H9 (cell line): ENCODE results near the gene USP40. TPM values are rescaled to one million over a fixed set of nuclear protein-coding genes. Genes with fewer than 3 reads are reported as not detected.

Experiments used
- DNase-seq: peaks from one replicate; pipeline ENCODE4 v3.0.0-alpha.2; 2017
- H2AFZ ChIP-seq: one replicate; pipeline ENCODE4 v1.6.1; 2013; ENCODE audit warnings: mild to moderate bottlenecking, low read length, control low read depth, moderate library complexity
- H2AK5ac ChIP-seq: 2 replicates; pipeline ENCODE4 v1.6.1; 2013; ENCODE audit warnings: low read length, control low read depth, mixed read lengths; ENCODE audit not compliant: insufficient read length
- H2BK120ac ChIP-seq: one replicate; pipeline ENCODE4 v1.6.1; 2013; ENCODE audit warnings: low read depth, mild to moderate bottlenecking, low read length, control low read depth, inconsistent platforms; ENCODE audit not compliant: poor library complexity, severe bottlenecking
- H2BK12ac ChIP-seq: 2 replicates; pipeline ENCODE4 v1.6.1; 2013; ENCODE audit warnings: low read length, control low read depth, mixed read lengths, low read depth; ENCODE audit not compliant: insufficient read length
- H2BK15ac ChIP-seq: 2 replicates; pipeline ENCODE4 v1.6.1; 2013; ENCODE audit warnings: low read depth, low read length, control low read depth
- H2BK20ac ChIP-seq: one replicate; pipeline ENCODE4 v1.6.1; 2013; ENCODE audit warnings: low read depth, mild to moderate bottlenecking, low read length, control low read depth, inconsistent platforms; ENCODE audit not compliant: poor library complexity, severe bottlenecking
- H2BK5ac ChIP-seq: 2 replicates; pipeline ENCODE4 v1.6.1; 2013; ENCODE audit warnings: low read length, control low read depth, mixed read lengths; ENCODE audit not compliant: insufficient read length
- H3K14ac ChIP-seq: 2 replicates; pipeline ENCODE4 v1.6.1; 2013; ENCODE audit warnings: low read length, control low read depth; ENCODE audit not compliant: insufficient read depth
- H3K18ac ChIP-seq: 2 replicates; pipeline ENCODE4 v1.6.1; 2013; ENCODE audit warnings: low read depth, mild to moderate bottlenecking, mixed read lengths, low read length, control low read depth; ENCODE audit not compliant: insufficient read length
- H3K23ac ChIP-seq: 2 replicates; pipeline ENCODE4 v1.6.1; 2013; ENCODE audit warnings: low read length, control low read depth, mixed read lengths, low read depth; ENCODE audit not compliant: insufficient read length
- H3K23me2 ChIP-seq: 2 replicates; pipeline ENCODE4 v1.6.1; 2013; ENCODE audit warnings: low read depth, mild to moderate bottlenecking, mixed read lengths, low read length, control low read depth; ENCODE audit not compliant: insufficient read length, poor library complexity, severe bottlenecking
- H3K27ac ChIP-seq: 2 replicates; pipeline ENCODE4 v1.5.1; 2013; ENCODE audit warnings: low read length, control low read depth, mixed read lengths, low read depth; ENCODE audit not compliant: insufficient read length
- H3K27me3 ChIP-seq: 2 replicates; pipeline ENCODE4 v1.6.1; 2013; ENCODE audit warnings: low read length, control low read depth, inconsistent platforms; ENCODE audit not compliant: insufficient read depth
- H3K4ac ChIP-seq: 2 replicates; pipeline ENCODE4 v1.6.1; 2013; ENCODE audit warnings: low read depth, mild to moderate bottlenecking, control low read depth, inconsistent platforms, low read length, moderate library complexity
- H3K4me1 ChIP-seq: 2 replicates; pipeline ENCODE4 v1.6.1; 2013; ENCODE audit warnings: low read length, control low read depth, inconsistent platforms; ENCODE audit not compliant: insufficient read depth
- H3K4me2 ChIP-seq: 2 replicates; pipeline ENCODE4 v1.6.1; 2013; ENCODE audit warnings: low read length, control low read depth, mixed read lengths; ENCODE audit not compliant: insufficient read length, insufficient read depth
- H3K56ac ChIP-seq: 2 replicates; pipeline ENCODE4 v1.6.1; 2013; ENCODE audit warnings: low read depth, mild to moderate bottlenecking, mixed read lengths, low read length, control low read depth; ENCODE audit not compliant: insufficient read length
- H3K79me1 ChIP-seq: 2 replicates; pipeline ENCODE4 v1.6.1; 2013; ENCODE audit warnings: low read depth, mild to moderate bottlenecking, moderate library complexity, low read length, control low read depth, inconsistent platforms; ENCODE audit not compliant: insufficient read depth, poor library complexity, severe bottlenecking
- H3K79me2 ChIP-seq: 2 replicates; pipeline ENCODE4 v1.6.1; 2013; ENCODE audit warnings: low read length, control low read depth, inconsistent platforms; ENCODE audit not compliant: insufficient read depth
- H3K9ac ChIP-seq: 2 replicates; pipeline ENCODE4 v1.6.1; 2013; ENCODE audit warnings: low read length, control low read depth, mixed read lengths; ENCODE audit not compliant: insufficient read length; ENCODE audit errors: extremely low read depth
- H3K9me3 ChIP-seq: one replicate; pipeline ENCODE4 v1.6.1; 2013; ENCODE audit warnings: low read depth, low read length, inconsistent platforms; ENCODE audit not compliant: control insufficient read depth
- H3T11ph ChIP-seq: one replicate; pipeline ENCODE4 v1.6.1; 2013; ENCODE audit warnings: mild to moderate bottlenecking, low read length, control low read depth, inconsistent platforms
- H4K20me1 ChIP-seq: one replicate; pipeline ENCODE4 v1.6.1; 2013; ENCODE audit not compliant: control insufficient read depth, insufficient read length, insufficient read depth
- H4K5ac ChIP-seq: 2 replicates; pipeline ENCODE4 v1.6.1; 2013; ENCODE audit warnings: low read depth, mild to moderate bottlenecking, mixed read lengths, low read length, control low read depth; ENCODE audit not compliant: insufficient read length
- H4K8ac ChIP-seq: replicated peaks from 2 replicates; pipeline ENCODE4 v1.6.1; 2013; ENCODE audit warnings: low read length, control low read depth, mixed read lengths, low read depth; ENCODE audit not compliant: insufficient read length
- H4K91ac ChIP-seq: 2 replicates; pipeline ENCODE4 v1.6.1; 2013; ENCODE audit warnings: low read depth, mild to moderate bottlenecking, moderate library complexity, mixed read lengths, low read length, control low read depth; ENCODE audit not compliant: insufficient read length
- H3K27ac Mint-ChIP-seq, 3 experiments: 2 replicates in 2 of 3; 3 replicates in 1 of 3; pipeline ENCODE4 v1.8.0; 2020 to 2021; ENCODE audit warnings: mixed read lengths in 3 of 3, mild to moderate bottlenecking in 1 of 3, moderate library complexity in 1 of 3
- H3K27me3 Mint-ChIP-seq: 2 replicates; pipeline ENCODE4 v1.8.0; 2021; ENCODE audit warnings: low read depth, mild to moderate bottlenecking, moderate library complexity, mixed read lengths
- H3K36me3 Mint-ChIP-seq, 3 experiments: 2 replicates in 2 of 3; 3 replicates in 1 of 3; pipeline ENCODE4 v1.8.0; 2020 to 2021; ENCODE audit warnings: low read depth in 3 of 3, mixed read lengths in 3 of 3; ENCODE audit not compliant: insufficient read depth in 1 of 3
- H3K4me1 Mint-ChIP-seq, 2 experiments: 2 replicates each; pipeline ENCODE4 v1.8.0; 2020; ENCODE audit warnings: mixed read lengths in 2 of 2
- H3K4me3 Mint-ChIP-seq, 2 experiments: 2 replicates in 1 of 2; 3 replicates in 1 of 2; pipeline ENCODE4 v1.8.0; 2020 to 2021; ENCODE audit warnings: mild to moderate bottlenecking in 2 of 2, mixed read lengths in 2 of 2, moderate library complexity in 1 of 2
- H3K9me3 Mint-ChIP-seq, 2 experiments: 2 replicates in 1 of 2; 3 replicates in 1 of 2; pipeline ENCODE4 v1.8.0; 2020; ENCODE audit warnings: mild to moderate bottlenecking in 2 of 2, mixed read lengths in 2 of 2, moderate library complexity in 1 of 2
- CTCF ChIP-seq: fragments of 200-600 bp; sonication (generic); conservative IDR thresholded peaks from 3 replicates; pipeline ENCODE4 v1.8.0; 2021; ENCODE audit warnings: antibody characterized with exemption, mild to moderate bottlenecking
- WGBS: extraction: QIAGEN DNeasy Blood & Tissue Kit; methylation state at CpG from one replicate; pipeline ENCODE4 v1.1.7; 2013; ENCODE audit warnings: missing lambda C conversion rate, low lambda C conversion rate, mixed read lengths; ENCODE audit not compliant: insufficient read length; ENCODE audit errors: extremely low coverage; 5-methylcytosine and 5-hydroxymethylcytosine counted together
- total RNA-seq: library from RNA; stranded (reverse); gene quantifications from 2 replicates; pipeline ENCODE4 v1.2.1, GENCODE V29; 2021

Gene USP40
- total RNA-seq, 1 experiment from 2014 or later, result 7.5 TPM

DNA sequence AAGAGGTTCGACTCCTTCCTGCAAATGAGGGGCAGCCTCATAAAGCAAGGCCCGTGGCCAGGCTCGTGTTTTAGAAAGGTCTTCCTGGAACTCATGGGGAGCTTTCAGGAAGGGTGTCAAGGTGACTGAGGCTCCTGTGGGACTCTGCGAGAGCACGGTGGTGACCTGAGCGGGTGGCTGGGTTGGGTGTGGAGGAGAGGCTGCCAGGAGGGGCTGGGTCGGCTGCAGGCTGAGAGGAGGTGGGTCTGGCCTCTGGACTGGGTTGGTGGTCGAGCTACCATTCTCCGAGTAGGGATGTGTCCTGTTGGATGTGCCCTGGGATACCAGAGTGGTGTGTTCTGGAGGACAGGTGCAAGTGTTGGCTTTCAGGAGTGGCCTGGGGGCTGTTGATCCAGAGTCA is 125.9 kb downstream of the USP40 start:
- TF ChIP-seq CTCF, result no peak
- Histone ChIP-seq H3K4me2 (no peak overlapping the region), H2BK15ac (no peak overlapping the region), H2BK20ac (no peak overlapping the region), H2BK12ac (no peak overlapping the region), H3K9ac (no peak overlapping the region), H3K56ac (no peak overlapping the region), H2AK5ac (no peak overlapping the region), H4K5ac (no peak overlapping the region), H3T11ph (no peak overlapping the region), H2BK120ac (no peak overlapping the region), H3K23me2 (no peaks in the 10 kb centered on the region), H4K8ac (no peak overlapping the region), H3K18ac (no peak overlapping the region), H3K27ac (no peak overlapping the region), H3K4ac (no peak overlapping the region), H3K79me1 (no peaks in the 10 kb centered on the region), H3K23ac (no peak overlapping the region), H3K79me2 (no peaks in the 10 kb centered on the region), H2AFZ (no peak overlapping the region), H2BK5ac (no peak overlapping the region), H3K9me3 (no peaks in the 10 kb centered on the region), H3K27me3 (no peaks in the 10 kb centered on the region), H4K20me1 (no peaks in the 10 kb centered on the region), H3K14ac (no peak overlapping the region), H4K91ac (no peak overlapping the region), H3K4me1 (no peaks in the 10 kb centered on the region)
- no peaks in the 10 kb centered on the region; a peak in 1 of 5 replicates for H3K9me3 Mint-ChIP-seq
- WGBS, result no CpG with 5 or more reads among the region's 9 CpGs
- no peak for DNase-seq
- peak overlapping the region in 2 of 3 experiments; percentile 77 to 91; a peak in 2 of 7 replicates for H3K27ac Mint-ChIP-seq
- H3K27me3 Mint-ChIP-seq, result no peaks in the 10 kb centered on the region; the same call in none of the 2 replicates
- no peak overlapping the region for H3K4me3 Mint-ChIP-seq
- no peaks in the 10 kb centered on the region for H3K4me1 Mint-ChIP-seq
- peaks cover 4 to 8% (median 4%) of the 10 kb centered on the region in 3 experiments; a peak in 6 of 7 replicates for H3K36me3 Mint-ChIP-seq
